Karpas-422 (cell line): Measurements from ENCODE around the gene SRI. TPM values are rescaled to one million over a fixed set of nuclear protein-coding genes. Genes with fewer than 3 reads are reported as not detected.

Source experiments
- DNase-seq: peaks from one replicate; pipeline ENCODE4 v3.0.0-alpha.2; 2015
- H2AFZ ChIP-seq: fragments of 200-600 bp; sonication (generic); 2 replicates; pipeline ENCODE4 v1.6.1; 2014; ENCODE audit warnings: antibody characterized with exemption, low read length, mixed read lengths
- H3K27ac ChIP-seq: fragments of 200-600 bp; sonication (generic); 2 replicates; pipeline ENCODE4 v1.5.1; 2014; ENCODE audit warnings: mild to moderate bottlenecking, low read length, moderate library complexity
- H3K27me3 ChIP-seq: fragments of 200-600 bp; sonication (generic); 2 replicates; pipeline ENCODE4 v1.6.1; 2014; ENCODE audit warnings: low read length, mixed read lengths
- H3K36me3 ChIP-seq: fragments of 200-600 bp; sonication (generic); 2 replicates; pipeline ENCODE4 v1.6.1; 2014; ENCODE audit warnings: low read length, mixed read lengths; ENCODE audit not compliant: insufficient read depth
- H3K4me1 ChIP-seq: fragments of 200-600 bp; sonication (generic); 2 replicates; pipeline ENCODE4 v1.6.1; 2014; ENCODE audit warnings: mild to moderate bottlenecking, low read length, mixed read lengths
- H3K4me2 ChIP-seq: fragments of 200-600 bp; sonication (generic); 2 replicates; pipeline ENCODE4 v1.6.1; 2014; ENCODE audit warnings: low read length, low read depth, mild to moderate bottlenecking; ENCODE audit not compliant: poor library complexity, severe bottlenecking
- H3K4me3 ChIP-seq: fragments of 200-600 bp; sonication (generic); 2 replicates; pipeline ENCODE4 v1.5.1; 2014; ENCODE audit warnings: mild to moderate bottlenecking, antibody characterized with exemption, low read length, mixed read lengths
- H3K79me2 ChIP-seq: fragments of 200-600 bp; sonication (generic); 2 replicates; pipeline ENCODE4 v1.6.1; 2014; ENCODE audit warnings: mild to moderate bottlenecking, low read length, mixed read lengths
- H3K9ac ChIP-seq: fragments of 200-600 bp; sonication (generic); 2 replicates; pipeline ENCODE4 v1.6.0; 2014; ENCODE audit warnings: low read length
- H3K9me2 ChIP-seq: fragments of 200-600 bp; sonication (generic), shearing (Covaris generic); replicated peaks from 2 replicates; pipeline ENCODE4 v1.6.0; 2014; ENCODE audit warnings: mild to moderate bottlenecking, low read length, moderate library complexity; ENCODE audit not compliant: insufficient read depth
- H3K9me3 ChIP-seq: fragments of 300-700, 200-600 bp; sonication (generic); 2 replicates; pipeline ENCODE4 v1.6.1; 2014; ENCODE audit warnings: low read length, mixed read lengths
- H4K20me1 ChIP-seq: fragments of 200-600 bp; sonication (generic); 2 replicates; pipeline ENCODE4 v1.6.1; 2014; ENCODE audit warnings: mild to moderate bottlenecking, antibody characterized with exemption, low read length, low read depth; ENCODE audit not compliant: insufficient read depth
- total RNA-seq: library from RNA; depleted of rRNA; stranded (reverse); fragments of >200 nt; shearing (Covaris generic); gene quantifications from 2 replicates; pipeline ENCODE4 v1.2.3, GENCODE V29; 2014; ENCODE audit warnings: low replicate concordance

SRI gene
- total RNA-seq, 1 experiment from 2014 or later, result 92.5 TPM

GRCh38 chr7:88218836-88219605, 817 bp downstream of the SRI start:
- no peaks in the 10 kb centered on the region; the same call in 1 of the 2 replicates for H4K20me1 ChIP-seq
- peak; percentile 76 for DNase-seq
- H3K9ac ChIP-seq, result peak overlapping the region; percentile 94
- H2AFZ ChIP-seq, result peak overlapping the region; percentile 79
- peak overlapping the region; percentile 76 for H3K4me3 ChIP-seq
- peak overlapping the region; percentile 95 for H3K4me2 ChIP-seq
- H3K79me2 ChIP-seq, result peaks cover 53% of the 10 kb centered on the region
- H3K4me1 ChIP-seq, result peaks cover 24% of the 10 kb centered on the region
- H3K27me3 ChIP-seq, result no peaks in the 10 kb centered on the region
- H3K9me3 ChIP-seq, result no peaks in the 10 kb centered on the region
- no peaks in the 10 kb centered on the region for H3K9me2 ChIP-seq
- peaks cover 21% of the 10 kb centered on the region for H3K36me3 ChIP-seq
- peak overlapping the region; percentile 65 for H3K27ac ChIP-seq

DNA sequence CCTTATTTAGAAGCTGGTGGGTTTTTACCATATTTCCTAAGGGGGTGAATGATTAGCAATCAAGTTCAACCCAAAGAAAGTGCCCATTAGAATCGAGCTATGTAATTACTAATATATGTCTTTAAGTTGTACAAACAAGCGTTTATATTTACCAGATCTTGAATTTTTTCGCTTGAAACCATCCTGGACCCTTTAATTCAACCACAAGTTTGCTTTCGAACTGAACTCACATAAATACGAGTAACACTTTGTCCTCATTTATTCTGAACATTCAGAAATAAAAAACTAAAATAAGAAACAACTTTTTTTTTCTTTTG, 1.5 kb downstream of the SRI start:
- Histone ChIP-seq H2AFZ (0 out of 2 replicates have a peak overlapping the region, but pooled peaks have one; percentile 79), H3K79me2 (peaks cover 59% of the 10 kb centered on the region), H3K4me2 (peak overlapping the region; percentile 95), H3K36me3 (peaks cover 27% of the 10 kb centered on the region), H3K9me2 (no peaks in the 10 kb centered on the region), H3K9me3 (no peaks in the 10 kb centered on the region), H3K9ac (peak overlapping the region; percentile 94), H3K4me3 (peak overlapping the region; percentile 76), H3K27ac (peak overlapping the region; percentile 65), H3K4me1 (peaks cover 24% of the 10 kb centered on the region), H3K27me3 (no peaks in the 10 kb centered on the region), H4K20me1 (no peaks in the 10 kb centered on the region; the same call in 1 of the 2 replicates)
- DNase-seq, result no peak

DNA sequence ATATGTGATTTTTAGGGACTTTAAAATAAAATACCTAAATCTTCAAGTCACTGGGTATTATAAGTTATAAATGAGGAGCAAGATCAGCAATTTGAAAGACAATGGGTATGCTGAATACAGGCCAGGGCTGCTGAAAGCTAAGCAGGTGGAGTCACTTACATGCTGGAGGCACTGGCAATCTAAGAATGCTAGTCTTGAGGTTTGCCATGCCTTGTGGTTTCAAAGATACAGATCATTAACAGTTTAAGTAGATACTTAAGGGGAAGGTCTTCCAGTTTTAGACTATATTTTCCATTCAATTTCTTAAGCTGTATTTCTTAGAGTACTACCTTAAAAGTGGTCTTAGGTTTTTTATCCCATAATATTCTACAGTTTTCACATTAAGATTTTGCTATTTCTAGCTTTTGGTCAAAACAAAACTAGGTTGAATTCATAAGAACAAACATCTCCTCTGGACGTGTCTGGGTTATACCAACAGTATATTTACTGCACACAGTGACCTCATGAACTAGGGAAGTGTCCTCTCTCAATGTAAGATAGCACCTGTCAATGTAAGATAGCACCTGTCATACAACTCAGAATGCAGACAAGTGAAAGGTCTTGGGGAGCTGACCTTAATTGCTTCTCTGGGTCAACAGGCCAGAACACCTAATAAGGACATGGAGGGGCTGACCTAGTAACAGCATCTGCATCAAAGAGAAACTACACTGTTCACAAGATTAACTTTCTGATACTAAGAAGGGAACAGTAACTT, 2.0 kb downstream of the SRI start:
- DNase-seq, result peak; percentile 54
- H3K27me3 ChIP-seq, result no peaks in the 10 kb centered on the region
- no peak overlapping the region for H2AFZ ChIP-seq
- H4K20me1 ChIP-seq, result no peaks in the 10 kb centered on the region; the same call in 1 of the 2 replicates
- peak overlapping the region; percentile 76 for H3K4me3 ChIP-seq
- peaks cover 31% of the 10 kb centered on the region for H3K36me3 ChIP-seq
- H3K4me1 ChIP-seq, result peaks cover 24% of the 10 kb centered on the region
- peak overlapping the region; percentile 65 for H3K27ac ChIP-seq
- H3K9me2 ChIP-seq, result no peaks in the 10 kb centered on the region
- H3K4me2 ChIP-seq, result peak overlapping the region; percentile 95
- H3K9me3 ChIP-seq, result no peaks in the 10 kb centered on the region
- peak overlapping the region; percentile 94 for H3K9ac ChIP-seq
- H3K79me2 ChIP-seq, result peaks cover 64% of the 10 kb centered on the region

DNA sequence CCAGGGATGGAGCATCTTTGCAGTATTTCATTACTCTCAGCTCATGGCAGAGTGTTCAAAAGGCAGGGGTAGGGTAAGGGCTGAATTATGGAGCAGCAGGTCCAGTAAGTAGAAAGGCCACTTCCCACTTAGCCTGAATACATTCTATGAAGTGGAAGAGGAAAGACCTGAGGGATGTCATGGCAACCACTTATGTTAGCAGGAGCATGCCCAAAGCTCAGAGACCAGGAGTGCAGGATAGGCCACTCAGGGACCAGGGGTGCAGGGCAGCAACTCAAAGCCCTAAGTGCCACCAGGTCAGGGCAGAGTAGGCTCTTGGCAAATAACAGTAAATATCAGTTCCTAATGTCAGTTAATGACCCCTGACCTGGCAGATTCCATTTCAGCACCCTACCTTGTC, 3.6 kb downstream of the SRI start:
- H3K4me1 ChIP-seq, result peaks cover 24% of the 10 kb centered on the region
- no peaks in the 10 kb centered on the region; the same call in 1 of the 2 replicates for H4K20me1 ChIP-seq
- H2AFZ ChIP-seq, result no peak overlapping the region
- no peak for DNase-seq
- no peaks in the 10 kb centered on the region for H3K9me2 ChIP-seq
- peaks cover 79% of the 10 kb centered on the region for H3K79me2 ChIP-seq
- H3K4me3 ChIP-seq, result no peak overlapping the region
- no peak overlapping the region for H3K9ac ChIP-seq
- no peaks in the 10 kb centered on the region for H3K9me3 ChIP-seq
- no peaks in the 10 kb centered on the region for H3K27me3 ChIP-seq
- H3K36me3 ChIP-seq, result peaks cover 38% of the 10 kb centered on the region
- no peak overlapping the region for H3K4me2 ChIP-seq
- no peak overlapping the region for H3K27ac ChIP-seq

- no peak for DNase-seq
- H3K36me3 ChIP-seq, result peaks cover 42% of the 10 kb centered on the region
- peaks cover 14% of the 10 kb centered on the region for H3K4me1 ChIP-seq
- no peak overlapping the region for H2AFZ ChIP-seq
- no peaks in the 10 kb centered on the region for H3K27me3 ChIP-seq
- H3K79me2 ChIP-seq, result peaks cover 80% of the 10 kb centered on the region
- H3K27ac ChIP-seq, result no peak overlapping the region
- H3K9me3 ChIP-seq, result no peaks in the 10 kb centered on the region
- H3K4me3 ChIP-seq, result no peak overlapping the region
- H3K4me2 ChIP-seq, result no peak overlapping the region
- H3K9ac ChIP-seq, result no peak overlapping the region
- no peaks in the 10 kb centered on the region; the same call in 1 of the 2 replicates for H4K20me1 ChIP-seq
- no peaks in the 10 kb centered on the region for H3K9me2 ChIP-seq
Measured at GRCh38 chr7:88215295-88215694, 4.5 kb downstream of the SRI start.

GRCh38 chr7:88214456-88214855, 5.4 kb downstream of the SRI start:
- peaks cover 48% of the 10 kb centered on the region for H3K36me3 ChIP-seq
- H3K9ac ChIP-seq, result no peak overlapping the region
- H3K27me3 ChIP-seq, result no peaks in the 10 kb centered on the region
- H2AFZ ChIP-seq, result no peak overlapping the region
- H3K79me2 ChIP-seq, result peaks cover 77% of the 10 kb centered on the region
- no peaks in the 10 kb centered on the region for H3K9me2 ChIP-seq
- no peak overlapping the region for H3K27ac ChIP-seq
- no peak for DNase-seq
- H3K4me2 ChIP-seq, result no peak overlapping the region
- H3K9me3 ChIP-seq, result no peaks in the 10 kb centered on the region
- no peak overlapping the region for H3K4me3 ChIP-seq
- peaks cover 13% of the 10 kb centered on the region for H3K4me1 ChIP-seq
- no peaks in the 10 kb centered on the region; the same call in 1 of the 2 replicates for H4K20me1 ChIP-seq

- H3K36me3 ChIP-seq, result peaks cover 56% of the 10 kb centered on the region
- H3K9ac ChIP-seq, result no peak overlapping the region
- H3K9me3 ChIP-seq, result no peaks in the 10 kb centered on the region
- peaks cover 62% of the 10 kb centered on the region for H3K79me2 ChIP-seq
- no peaks in the 10 kb centered on the region for H3K9me2 ChIP-seq
- H3K4me2 ChIP-seq, result no peak overlapping the region
- H3K4me1 ChIP-seq, result peaks cover 6% of the 10 kb centered on the region
- H3K27me3 ChIP-seq, result no peaks in the 10 kb centered on the region
- H2AFZ ChIP-seq, result no peak overlapping the region
- no peak for DNase-seq
- H3K4me3 ChIP-seq, result no peak overlapping the region
- no peaks in the 10 kb centered on the region; the same call in 1 of the 2 replicates for H4K20me1 ChIP-seq
- no peak overlapping the region for H3K27ac ChIP-seq
Measured at GRCh38 chr7:88212918-88213317, 6.9 kb downstream of the SRI start.

DNA sequence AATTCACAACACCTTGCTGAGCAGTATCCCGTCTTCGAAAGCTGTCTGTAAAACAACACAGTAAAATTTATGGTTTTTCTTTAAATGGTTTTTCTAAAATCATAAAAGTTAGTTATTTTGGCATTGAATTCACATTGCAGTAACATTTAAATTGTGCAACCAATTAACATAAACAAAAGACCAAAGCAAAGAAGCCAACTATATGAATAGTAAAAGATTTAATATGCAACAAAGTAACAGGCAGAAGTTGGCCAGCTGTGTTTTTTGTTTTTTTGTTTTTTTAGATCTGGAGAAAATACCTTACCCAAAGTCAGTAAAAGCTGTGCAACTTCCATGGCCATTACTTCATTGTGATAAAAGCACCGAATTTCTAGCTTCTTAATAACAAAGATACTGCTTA, 11.3 kb downstream of the SRI start:
- DNase-seq, result no peak
- no peak overlapping the region for H3K9ac ChIP-seq

More for the DNA sequence above, 11.3 kb downstream of the SRI start:
- H3K9me3 ChIP-seq, result no peaks in the 10 kb centered on the region
- H3K4me2 ChIP-seq, result no peak overlapping the region
- H2AFZ ChIP-seq, result no peak overlapping the region
- no peak overlapping the region for H3K4me3 ChIP-seq
- peaks cover 64% of the 10 kb centered on the region for H3K36me3 ChIP-seq
- H3K27ac ChIP-seq, result no peak overlapping the region
- peaks cover 22% of the 10 kb centered on the region for H3K79me2 ChIP-seq
- no peaks in the 10 kb centered on the region for H4K20me1 ChIP-seq
- no peaks in the 10 kb centered on the region for H3K4me1 ChIP-seq
- no peaks in the 10 kb centered on the region for H3K27me3 ChIP-seq
- H3K9me2 ChIP-seq, result no peaks in the 10 kb centered on the region
